Mesangial cell (primary cell): ENCODE results near the gene TENM3. TPM values are rescaled to one million over a fixed set of nuclear protein-coding genes. Genes with fewer than 3 reads are reported as not detected.

Experiments
- total RNA-seq: library from RNA; depleted of rRNA; stranded (reverse); fragments of >200 nt; gene quantifications from 2 replicates; pipeline ENCODE4 v1.2.3, GENCODE V29; 2015

The TENM3 gene
- total RNA-seq, result 56.1 and 98.9 TPM in 2 replicates

GRCh38 chr4:182243204-182243603, at the start of gene TENM3:
TENM3 (plus strand) TSS chr4:182243402; CDS start chr4:182324021, 80,619 bp downstream.

